K562 (cell line): ENCODE results near the gene PCSK5. TPM values are rescaled to one million over a fixed set of nuclear protein-coding genes. Genes with fewer than 3 reads are reported as not detected.

Source experiments
- ATAC-seq: fragments of 200-7000 bp; cut with Tn5 transposase; 3 replicates; pipeline ENCODE4 v1.9.1; 2020; ENCODE audit warnings: moderate library complexity
- BruUV-seq: library from RNA; stranded (reverse); fragments of 400-500 nt; replicated peaks from 2 replicates; lab custom pipeline; 2021; lab: Mats Ljungman, UMichigan
- CTCF ChIA-PET: fragments of 300-600 bp; formaldehyde crosslinking; extraction: SDS; loops from one replicate; lab custom pipeline; 2021; ENCODE audit warnings: low intra/inter-chr PET ratio; lab: Yijun Ruan, JAX
- POLR2A ChIA-PET: fragments of 300-600, 350-650 bp; sonication (Branson Sonifier 250); formaldehyde crosslinking; extraction: SDS; loops from one replicate; lab custom pipeline; 2021; ENCODE audit warnings: antibody characterized with exemption, inconsistent platforms; lab: Yijun Ruan, JAX
- DNase-seq, 4 experiments: peaks; one replicate each; pipeline versions ENCODE4 v3.0.0 to v3.0.0-alpha.2; 2011 to 2018; ENCODE audit warnings: low spot score in 3 of 4, mixed read lengths in 3 of 4; ENCODE audit errors: extremely low read depth in 1 of 4
- FAIRE-seq: peaks from 2 replicates; lab custom pipeline; 2011; peaks lifted over from hg19 to GRCh38; lab: Jason Lieb, UNC
- H2AFZ ChIP-seq: 2 replicates; pipeline ENCODE4 v1.6.0; 2011; ENCODE audit warnings: low read depth, low read length, control low read depth, inconsistent platforms
- H3K27ac ChIP-seq: fragments of 200-600 bp; 3 replicates; pipeline ENCODE4 v1.8.0; 2011; ENCODE audit warnings: low read depth, mild to moderate bottlenecking, control low read depth, inconsistent platforms, low read length, moderate library complexity, mixed read lengths; ENCODE audit errors: extremely low read depth
- H3K27me3 ChIP-seq, 2 experiments: fragments of 300-600 bp in 1 of 2; 2 replicates in 1 of 2; 3 replicates in 1 of 2; pipeline versions ENCODE4 v1.6.0 to v1.8.0; 2011; ENCODE audit warnings: inconsistent platforms in 2 of 2, low read length in 2 of 2, mild to moderate bottlenecking in 1 of 2, mixed read lengths in 1 of 2, moderate library complexity in 1 of 2; ENCODE audit not compliant: control insufficient read depth in 2 of 2, insufficient read depth in 2 of 2
- H3K36me3 ChIP-seq: fragments of 300-600 bp; 3 replicates; pipeline ENCODE4 v1.8.0; 2011; ENCODE audit warnings: mild to moderate bottlenecking, low read length, inconsistent platforms; ENCODE audit not compliant: control insufficient read depth, insufficient read depth
- H3K4me1 ChIP-seq, 2 experiments: fragments of 200-600 bp in 1 of 2; replicated peaks in 1 of 2; 2 replicates in 1 of 2; 3 replicates in 1 of 2; pipeline versions ENCODE4 v1.5.1 to v1.8.0; 2011; ENCODE audit warnings: inconsistent platforms in 2 of 2, low read length in 2 of 2, mild to moderate bottlenecking in 1 of 2, mixed read lengths in 1 of 2, moderate library complexity in 1 of 2; ENCODE audit not compliant: control insufficient read depth in 2 of 2, insufficient read depth in 2 of 2
- H3K4me2 ChIP-seq: 2 replicates; pipeline ENCODE4 v1.6.1; 2011; ENCODE audit warnings: low read length, control low read depth, inconsistent platforms, mixed read lengths; ENCODE audit not compliant: insufficient read depth
- H3K4me3 ChIP-seq: fragments of 200-600 bp; sonication (generic), shearing (Covaris generic); 2 replicates; pipeline ENCODE4 v1.5.1; 2016; ENCODE audit warnings: control low read depth, inconsistent platforms
- H3K79me2 ChIP-seq: fragments of 200-600 bp; 3 replicates; pipeline ENCODE4 v1.8.0; 2011; ENCODE audit warnings: low read length, inconsistent platforms; ENCODE audit not compliant: control insufficient read depth, insufficient read depth
- H3K9ac ChIP-seq, 2 experiments: 2 replicates each; pipeline versions ENCODE4 v1.6.0 to v1.6.1; 2011; ENCODE audit warnings: low read depth in 2 of 2, low read length in 2 of 2, control low read depth in 1 of 2, inconsistent platforms in 1 of 2, mild to moderate bottlenecking in 1 of 2, mixed read lengths in 1 of 2; ENCODE audit not compliant: insufficient read depth in 1 of 2
- H3K9me1 ChIP-seq: one replicate; pipeline ENCODE4 v1.6.0; 2011; ENCODE audit warnings: inconsistent platforms, mild to moderate bottlenecking, low read length, moderate library complexity; ENCODE audit not compliant: control insufficient read depth, insufficient read depth
- H3K9me3 ChIP-seq: replicated peaks from 2 replicates; pipeline ENCODE4 v1.5.1; 2011; ENCODE audit warnings: low read depth, low read length, inconsistent platforms; ENCODE audit not compliant: control insufficient read depth, insufficient read depth
- H4K20me1 ChIP-seq: replicated peaks from 2 replicates; pipeline ENCODE4 v1.6.1; 2011; ENCODE audit warnings: low read length, inconsistent platforms, mixed read lengths; ENCODE audit not compliant: control insufficient read depth, insufficient read depth
- ELF4 ChIP-seq: fragments of 450-650 bp; formaldehyde crosslinking; IDR thresholded peaks from 2 replicates; pipeline ENCODE4 v1.4.0; 2022; ENCODE audit warnings: missing genetic modification characterization
- GTF2B ChIP-seq: IDR thresholded peaks from 2 replicates; pipeline ENCODE4 v1.6.1; 2011; ENCODE audit not compliant: insufficient read length; ENCODE audit errors: extremely low read depth
- HES1 ChIP-seq: fragments of 450-650 bp; IDR thresholded peaks from 2 replicates; pipeline ENCODE4 v1.6.1; 2016; ENCODE audit warnings: low read depth, mild to moderate bottlenecking, moderate library complexity
- MAFF ChIP-seq: IDR thresholded peaks from 2 replicates; pipeline ENCODE4 v1.6.1; 2012; ENCODE audit warnings: low read length, improper control_type of control experiment
- MXD1 ChIP-seq: fragments of 250-450 bp; sonication (Bioruptor Pico); IDR thresholded peaks from 2 replicates; pipeline ENCODE4 v1.8.0; 2021; ENCODE audit warnings: borderline replicate concordance, mild to moderate bottlenecking, moderate library complexity; ENCODE audit not compliant: poor library complexity, severe bottlenecking
- NONO ChIP-seq, 2 experiments: fragments of 200-400 bp in 1 of 2; fragments of 450-650 bp in 1 of 2; formaldehyde crosslinking in 1 of 2; IDR thresholded peaks; 2 replicates each; pipeline ENCODE4 v1.6.1; 2017; ENCODE audit warnings: low read depth in 2 of 2, mild to moderate bottlenecking in 2 of 2, moderate library complexity in 2 of 2, low read length in 1 of 2
- RB1 ChIP-seq: fragments of 450-650 bp; IDR thresholded peaks from 2 replicates; pipeline ENCODE4 v1.6.1; 2017; ENCODE audit warnings: low read depth, mild to moderate bottlenecking
- RFX5 ChIP-seq: IDR thresholded peaks from 2 replicates; pipeline ENCODE4 v1.6.1; 2011; ENCODE audit warnings: low read depth, mild to moderate bottlenecking, improper control_type of control experiment, low read length
- SNAPC5 ChIP-seq: fragments of 250-450 bp; sonication (Bioruptor Pico); IDR thresholded peaks from 2 replicates; pipeline ENCODE4 v1.8.0; 2021; ENCODE audit warnings: moderate library complexity, mild to moderate bottlenecking, inconsistent platforms
- TFE3 ChIP-seq: fragments of 450-650 bp; formaldehyde crosslinking; IDR thresholded peaks from 2 replicates; pipeline ENCODE4 v1.4.0; 2020; ENCODE audit warnings: mild to moderate bottlenecking, mixed read lengths
- TOE1 ChIP-seq, 2 experiments: fragments of 450-650 bp in 1 of 2; sonication (generic) in 1 of 2; formaldehyde crosslinking in 1 of 2; IDR thresholded peaks; 2 replicates each; pipeline versions ENCODE4 v1.7.1 to v1.8.0; 2016 to 2022; ENCODE audit warnings: borderline replicate concordance in 2 of 2, mild to moderate bottlenecking in 2 of 2, antibody characterized with exemption in 1 of 2, inconsistent platforms in 1 of 2, low read depth in 1 of 2, missing genetic modification reagents in 1 of 2, moderate library complexity in 1 of 2
- U2AF1 ChIP-seq: fragments of 200-400 bp; formaldehyde crosslinking; optimal IDR thresholded peaks from 2 replicates; pipeline ENCODE3; 2017; ENCODE audit warnings: mild to moderate bottlenecking, low read depth, low read length, moderate library complexity
- ZBTB34 ChIP-seq: fragments of 250-450 bp; sonication (Bioruptor Pico); IDR thresholded peaks from 2 replicates; pipeline ENCODE4 v1.8.0; 2021; ENCODE audit warnings: mild to moderate bottlenecking, moderate library complexity
- ZNF121 ChIP-seq: sonication (generic); formaldehyde crosslinking; conservative IDR thresholded peaks from 2 replicates; pipeline ENCODE4 v1.8.0; 2022; ENCODE audit warnings: missing genetic modification reagents
- ZNF23 ChIP-seq: fragments of 250-450 bp; sonication (Bioruptor Pico); IDR thresholded peaks from 2 replicates; pipeline ENCODE4 v1.4.0; 2020; ENCODE audit warnings: mild to moderate bottlenecking
- ZNF3 ChIP-seq: fragments of 250-450 bp; sonication (Bioruptor Pico); IDR thresholded peaks from 2 replicates; pipeline ENCODE4 v1.5.0; 2021; ENCODE audit warnings: mild to moderate bottlenecking, moderate library complexity
- WGBS: fragments of 100-300 bp; shearing (Covaris generic); methylation state at CpG from one replicate; pipeline ENCODE4 v1.1.6; 2016; ENCODE audit warnings: low coverage, mixed read lengths; ENCODE audit not compliant: insufficient coverage; ENCODE audit errors: missing lambda C conversion rate; 5-methylcytosine and 5-hydroxymethylcytosine counted together
- in situ Hi-C: fragments of 300-500 bp; cut with MboI; formaldehyde crosslinking; loops from 4 replicates; pipeline ENCODE4 v1.15.0; 2018; ENCODE audit warnings: inconsistent platforms, mixed read lengths
- intact Hi-C: fragments of 100-400 bp; cut with micrococcal nuclease; formaldehyde crosslinking; loops from 2 replicates; pipeline ENCODE4 v1.14.2; 2022
- polyA plus RNA-seq, 8 experiments: library from polyadenylated mRNA; depleted of rRNA in 4 of 8; stranded (reverse) in 5 of 8; unstranded in 3 of 8; fragments of >200 nt; fragmentation: Nextera tagmentation in 2 of 8; fragmentation: Illumina TruSeq in 1 of 8; extraction: Ambion mirVana in 2 of 8; extraction: Trizol in 1 of 8; gene quantifications; 2 replicates each; pipeline versions ENCODE4 v1.2.1 to v1.2.3, GENCODE V29; 2011 to 2014; ENCODE audit warnings: inconsistent platforms in 1 of 8, missing spikeins in 1 of 8
- total RNA-seq, 7 experiments: library from RNA; depleted of rRNA in 6 of 7; stranded (reverse); fragments of >200 nt in 6 of 7; fragmentation: Illumina TruSeq in 2 of 7; extraction: Trizol in 2 of 7; gene quantifications; 2 replicates each; pipeline versions ENCODE4 v1.2.1 to v1.2.3, GENCODE V29; 2011 to 2021; ENCODE audit warnings: low replicate concordance in 1 of 7

Gene PCSK5
- total and polyA plus RNA-seq, 9 of the 15 experiments (the other 6 are each of a cell fraction or from before 2014, with no cell fraction given): not detected

- no peaks in the 10 kb centered on the region for H3K9me1 ChIP-seq
- intact Hi-C loops: no loop called here
- no peaks in the 10 kb centered on the region for H3K27me3 ChIP-seq
- DNase-seq (no peak), FAIRE-seq (no peak), ATAC-seq (no peak)
- no TSS peak for BruUV-seq
- 2% methylated on average over 8 of the region's 8 CpGs for WGBS
- H3K4me1 ChIP-seq: no peaks in the 10 kb centered on the region
- H3K79me2 ChIP-seq: no peaks in the 10 kb centered on the region
- in situ Hi-C loops: no loop called here
- no peaks in the 10 kb centered on the region for H3K36me3 ChIP-seq
- no peak overlapping the region for H3K9ac ChIP-seq
- no peak overlapping the region for H3K4me3 ChIP-seq
- no peaks in the 10 kb centered on the region for H4K20me1 ChIP-seq
- no peak overlapping the region for H3K27ac ChIP-seq
- ChIA-PET POLR2A (no interaction called here), CTCF (no interaction called here)
- no peaks in the 10 kb centered on the region for H3K9me3 ChIP-seq
- no peak overlapping the region for H2AFZ ChIP-seq
- H3K4me2 ChIP-seq: no peak overlapping the region
- TF ChIP-seq NONO (IDR thresholded peaks at IDR 0.05; ENCODE audit: low read depth in 2 of 2, low read length in 1 of 2) (no peak), TFE3 (CRISPR knock-in tag) (no peak), ZNF121 (no peak), HES1 (no peak), RB1 (no peak), MAFF (no peak), MXD1 (CRISPR knock-in tag) (no peak), ELF4 (CRISPR knock-in tag) (no peak), ZNF3 (CRISPR knock-in tag) (no peak), SNAPC5 (no peak), ZBTB34 (no peak), RFX5 (no peak), ZNF23 (CRISPR knock-in tag) (no peak), U2AF1 (no peak), TOE1 (IDR thresholded peaks at IDR 0.05; ENCODE audit: borderline replicate concordance) (no peak), TOE1 (CRISPR knock-in tag; IDR thresholded peaks at IDR 0.05; ENCODE audit: borderline replicate concordance, low read depth) (no peak), GTF2B (no peak)
Observed at GRCh38 chr9:76153902-76154629, 263.6 kb downstream of the PCSK5 start.
